Stimulated activated CD4-positive, alpha-beta T cell treated with anti-CD3 and anti-CD28 coated beads, Interleukin-4, amount 100 ng/mL, for 24 hours (primary cell): Measurements from ENCODE around the gene SLC22A8.
"Not testable (repeated sequence)": the region's sequence is repeated elsewhere in the genome, so short reads cannot be mapped to it uniquely, and the experiment has no call there.

Experiments
- DNase-seq: peaks from one replicate; pipeline ENCODE4 v3.0.0-alpha.2; 2020

SLC22A8 gene

GRCh38 chr11:62985041-62985750, 30.4 kb downstream of the SLC22A8 start:
- DNase-seq: no peak

- DNase-seq: no peak
These were observed 31.1 kb downstream of the SLC22A8 start, which contains the start of gene SLC22A6 for GRCh38 chr11:62984451-62984991. Gene SLC22A6, minus strand, starts transcription at chr11:62984967. Its CDS starts 277 bp downstream, at chr11:62984690.

DNA sequence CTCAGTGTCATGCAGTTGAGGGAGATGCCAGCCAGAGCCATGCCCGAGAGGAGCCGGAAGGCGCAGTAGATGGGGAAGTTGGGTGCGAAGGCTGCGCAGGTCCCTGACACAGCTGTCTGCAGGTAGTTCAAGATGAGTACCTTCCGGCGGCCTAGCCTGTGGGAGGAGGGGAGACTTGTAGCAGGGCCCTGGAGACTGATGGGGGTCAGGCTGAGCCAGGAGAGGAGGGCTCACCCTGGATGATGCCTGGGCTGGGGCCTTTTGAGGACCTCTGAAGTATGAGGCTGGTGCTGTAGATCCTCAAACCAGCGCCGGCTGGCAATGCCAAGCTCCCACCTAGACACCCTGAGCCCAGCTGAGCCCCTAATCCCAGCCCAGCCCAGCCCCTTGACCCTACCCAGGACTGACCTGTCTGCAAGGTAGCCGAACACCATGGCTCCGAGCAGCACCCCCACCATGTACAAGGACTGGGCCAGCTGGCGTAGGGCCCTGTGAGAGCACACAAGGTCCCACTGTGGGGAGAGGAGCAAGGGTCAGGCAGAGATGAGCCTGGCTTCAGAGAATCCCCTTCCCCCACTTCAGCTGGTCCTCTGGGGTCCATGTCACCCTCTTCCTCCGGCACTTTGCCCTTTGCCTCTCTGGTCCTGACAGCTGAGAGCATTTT, 32.0 kb downstream of the SLC22A8 start:
- DNase-seq: no peak

GRCh38 chr11:62981743-62982142, 33.9 kb downstream of the SLC22A8 start:
- DNase-seq: no peak

- DNase-seq: no peak
These were observed 35.4 kb downstream of the SLC22A8 start for GRCh38 chr11:62980133-62980760.

GRCh38 chr11:62976109-62976508, 39.5 kb downstream of the SLC22A8 start:
- no peak for DNase-seq

- DNase-seq: peak; percentile 11
These were observed 40.7 kb downstream of the SLC22A8 start for GRCh38 chr11:62974848-62975522.

DNA sequence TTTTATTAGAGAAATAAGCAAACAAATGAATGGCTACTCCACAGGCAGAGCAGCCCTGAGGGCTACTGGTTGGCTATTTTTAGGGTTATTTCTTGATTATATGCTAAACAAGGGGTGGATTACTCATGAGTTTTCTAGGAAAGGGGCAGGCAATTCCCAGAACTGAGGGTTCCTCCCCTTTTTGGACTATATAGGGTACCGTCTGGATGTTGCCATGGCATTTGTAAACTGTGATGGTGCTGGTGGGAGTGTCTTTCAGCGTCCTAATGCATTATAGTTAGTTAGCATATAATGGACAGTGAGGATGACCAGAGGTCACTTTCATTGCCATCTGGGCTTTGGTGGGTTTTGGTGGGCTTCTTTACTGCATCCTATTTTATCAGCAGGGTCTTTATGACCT, 50.1 kb downstream of the SLC22A8 start:
- no peak for DNase-seq

DNA sequence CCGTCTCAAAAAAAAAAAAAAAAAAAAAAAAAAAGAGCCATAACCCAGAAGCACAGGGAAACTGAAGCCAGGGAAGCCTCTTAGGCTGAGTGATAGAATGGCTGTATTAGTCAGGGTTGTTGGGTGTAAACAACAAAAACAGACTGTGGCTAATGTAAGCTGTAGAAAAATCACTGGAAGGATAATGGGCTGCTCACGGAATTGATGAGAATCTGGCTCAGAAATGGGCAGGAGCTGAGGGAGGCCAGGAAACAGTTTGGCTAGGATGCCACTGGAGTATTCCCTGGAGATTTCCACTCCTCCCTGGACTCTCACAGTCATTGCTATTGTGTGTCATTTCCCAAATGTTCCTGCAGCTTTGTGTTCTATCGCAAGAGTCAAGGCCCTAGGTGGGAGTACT, 53.2 kb downstream of the SLC22A8 start:
- no peak for DNase-seq

- no peak for DNase-seq
These were observed 54.5 kb downstream of the SLC22A8 start for GRCh38 chr11:62961017-62961570.

DNA sequence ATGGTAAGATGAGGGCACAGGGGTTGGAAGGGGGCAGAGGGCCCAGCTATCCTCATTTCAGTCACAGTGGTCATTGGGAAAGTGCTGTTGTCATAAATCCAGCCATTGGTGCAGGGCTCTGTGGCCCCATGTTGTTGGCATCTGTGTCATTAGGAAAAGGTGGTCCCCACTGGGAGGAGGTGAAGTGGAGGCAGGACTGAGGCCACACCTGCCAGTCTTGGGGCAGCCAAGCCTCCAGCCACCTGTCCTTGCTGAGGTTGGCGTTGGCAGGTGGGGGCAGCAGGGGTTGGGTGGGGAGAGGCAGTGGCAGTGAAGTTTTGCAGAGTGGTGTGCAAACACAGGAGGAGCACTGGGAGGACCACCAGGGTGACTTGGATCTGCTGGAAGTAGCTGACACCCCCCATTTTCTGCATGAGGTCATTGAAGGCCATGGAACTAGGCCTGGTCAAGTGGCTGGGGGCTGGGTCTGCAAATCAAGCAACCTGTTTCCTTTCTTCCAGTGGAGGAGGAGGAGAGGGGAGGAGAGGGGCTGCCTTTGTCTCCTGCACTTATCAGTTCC, 56.1 kb downstream of the SLC22A8 start:
- no peak for DNase-seq

- no peak for DNase-seq
These were observed 56.9 kb downstream of the SLC22A8 start for GRCh38 chr11:62958547-62959421.

- DNase-seq: no peak
These were observed 58.5 kb downstream of the SLC22A8 start for GRCh38 chr11:62957147-62957546.

GRCh38 chr11:62954478-62954877, 61.2 kb downstream of the SLC22A8 start:
- no peak for DNase-seq

DNA sequence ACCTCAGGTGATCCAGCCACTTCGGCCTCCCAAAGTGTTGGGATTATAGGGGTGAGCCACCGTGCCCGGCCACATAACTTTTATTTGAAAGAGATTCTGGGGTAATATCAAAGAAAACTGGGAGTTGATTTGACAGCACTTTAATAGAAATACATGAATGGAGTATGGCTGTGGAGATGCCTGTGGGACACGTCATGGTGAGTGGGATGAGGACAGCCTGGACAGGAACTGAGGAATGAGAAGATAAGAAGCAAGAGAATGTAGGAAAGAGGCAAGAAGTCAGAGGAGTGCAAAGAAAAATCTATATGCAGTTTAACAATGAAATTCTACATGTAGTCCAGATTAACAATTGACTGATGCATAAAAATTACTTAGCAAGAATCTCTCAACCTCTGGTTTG, 61.8 kb downstream of the SLC22A8 start:
- DNase-seq: no peak

GRCh38 chr11:62948765-62949320, 66.8 kb downstream of the SLC22A8 start:
- no peak for DNase-seq

- DNase-seq: not testable (repeated sequence)
These were observed 70.1 kb downstream of the SLC22A8 start for GRCh38 chr11:62945538-62945937.
